ENCODE data around the gene MTTP.

MTTP gene

GRCh38 chr4:99614491-99614890 is 39.9 kb downstream of the MTTP start:
- H2AFZ ChIP-seq (ENCODE audit: low read depth, low read length, severe bottlenecking): no peak overlapping the region
- H3K9ac ChIP-seq (ENCODE audit: low read length): no peak overlapping the region
- H3K36me3 ChIP-seq (ENCODE audit: low read length): no peaks in the 10 kb centered on the region
- H3K79me2 ChIP-seq (ENCODE audit: insufficient read depth, low read length): no peaks in the 10 kb centered on the region
- no peaks in the 10 kb centered on the region for H3K9me2 ChIP-seq (replicated peaks; ENCODE audit: insufficient read depth, low read length)
- no peaks in the 10 kb centered on the region for H4K20me1 ChIP-seq (ENCODE audit: low read depth, low read length)
- no peak overlapping the region for H3K27ac ChIP-seq (ENCODE audit: low read depth, low read length)
- H3K4me2 ChIP-seq (ENCODE audit: low read depth, low read length, poor library complexity, severe bottlenecking): no peak overlapping the region
- TF ChIP-seq CTCF (IDR thresholded peaks at IDR 0.05; ENCODE audit: insufficient read depth, low read length, poor library complexity, severe bottlenecking) (no peak), EZH2phosphoT487 (conservative IDR thresholded peaks at IDR 0.05; ENCODE audit: low read length) (no peak)
- H3F3A ChIP-seq (ENCODE audit: insufficient read depth): no peaks in the 10 kb centered on the region
- H3K27me3 ChIP-seq (ENCODE audit: low read length): no peaks in the 10 kb centered on the region
- no peaks in the 10 kb centered on the region for H3K9me3 ChIP-seq (ENCODE audit: insufficient read depth, low read length)
- H3K4me3 ChIP-seq (ENCODE audit: insufficient read depth, low read length, poor library complexity, severe bottlenecking): no peak overlapping the region

- no peaks in the 10 kb centered on the region for H3F3A ChIP-seq (ENCODE audit: insufficient read depth)
- H3K9ac ChIP-seq (ENCODE audit: low read length): no peak overlapping the region
- no peaks in the 10 kb centered on the region for H3K9me3 ChIP-seq (ENCODE audit: insufficient read depth, low read length)
- H3K36me3 ChIP-seq (ENCODE audit: low read length): no peaks in the 10 kb centered on the region
- H3K4me3 ChIP-seq (ENCODE audit: insufficient read depth, low read length, poor library complexity, severe bottlenecking): no peak overlapping the region
- H3K79me2 ChIP-seq (ENCODE audit: insufficient read depth, low read length): no peaks in the 10 kb centered on the region
- H3K4me2 ChIP-seq (ENCODE audit: low read depth, low read length, poor library complexity, severe bottlenecking): no peak overlapping the region
- no peaks in the 10 kb centered on the region for H3K27me3 ChIP-seq (ENCODE audit: low read length)
- no peaks in the 10 kb centered on the region for H4K20me1 ChIP-seq (ENCODE audit: low read depth, low read length)
- H3K27ac ChIP-seq (ENCODE audit: low read depth, low read length): no peak overlapping the region
- no peak for TF ChIP-seq CTCF (IDR thresholded peaks at IDR 0.05; ENCODE audit: insufficient read depth, low read length, poor library complexity, severe bottlenecking)
- TF ChIP-seq EZH2phosphoT487 (conservative IDR thresholded peaks at IDR 0.05; ENCODE audit: low read length): no peak
- no peak overlapping the region for H2AFZ ChIP-seq (ENCODE audit: low read depth, low read length, severe bottlenecking)
- no peaks in the 10 kb centered on the region for H3K9me2 ChIP-seq (replicated peaks; ENCODE audit: insufficient read depth, low read length)
These were observed 40.7 kb downstream of the MTTP start for GRCh38 chr4:99615170-99615820.

- no peaks in the 10 kb centered on the region for H3F3A ChIP-seq (ENCODE audit: insufficient read depth)
- no peaks in the 10 kb centered on the region for H3K27me3 ChIP-seq (ENCODE audit: low read length)
- no peaks in the 10 kb centered on the region for H4K20me1 ChIP-seq (ENCODE audit: low read depth, low read length)
- H3K27ac ChIP-seq (ENCODE audit: low read depth, low read length): no peak overlapping the region
- H3K36me3 ChIP-seq (ENCODE audit: low read length): no peaks in the 10 kb centered on the region
- no peak overlapping the region for H3K4me3 ChIP-seq (ENCODE audit: insufficient read depth, low read length, poor library complexity, severe bottlenecking)
- H3K9me2 ChIP-seq (replicated peaks; ENCODE audit: insufficient read depth, low read length): no peaks in the 10 kb centered on the region
- H3K9ac ChIP-seq (ENCODE audit: low read length): no peak overlapping the region
- no peaks in the 10 kb centered on the region for H3K9me3 ChIP-seq (ENCODE audit: insufficient read depth, low read length)
- H3K79me2 ChIP-seq (ENCODE audit: insufficient read depth, low read length): no peaks in the 10 kb centered on the region
- no peak overlapping the region for H3K4me2 ChIP-seq (ENCODE audit: low read depth, low read length, poor library complexity, severe bottlenecking)
- no peak for TF ChIP-seq EZH2phosphoT487 (conservative IDR thresholded peaks at IDR 0.05; ENCODE audit: low read length)
- no peak for TF ChIP-seq CTCF (IDR thresholded peaks at IDR 0.05; ENCODE audit: insufficient read depth, low read length, poor library complexity, severe bottlenecking)
- no peak overlapping the region for H2AFZ ChIP-seq (ENCODE audit: low read depth, low read length, severe bottlenecking)
These were observed 42.8 kb downstream of the MTTP start for GRCh38 chr4:99617374-99617773.

Measured in SU-DHL-6 (cell line).